HEK293 (cell line): Measurements from ENCODE around the gene SH2D1B.

Experiments
- CTCF ChIA-PET: fragments of 350-600 bp; formaldehyde crosslinking; extraction: SDS; loops from one replicate; lab custom pipeline; 2021; ENCODE audit warnings: antibody characterized with exemption; lab: Yijun Ruan, JAX
- POLR2A ChIA-PET: fragments of 300-600 bp; formaldehyde crosslinking; extraction: SDS; loops from one replicate; lab custom pipeline; 2020; ENCODE audit warnings: antibody characterized with exemption, inconsistent platforms; lab: Yijun Ruan, JAX
- H3K27ac ChIP-seq: fragments of 200-500 bp; sonication (Bioruptor generic); 2 replicates; pipeline ENCODE4 v1.5.1; 2014; ENCODE audit warnings: low read depth, low read length, control low read depth, inconsistent platforms; ENCODE audit errors: extremely low read depth
- H3K36me3 ChIP-seq, 2 experiments: fragments of 200-500 bp in 1 of 2; sonication (Bioruptor generic) in 1 of 2; 1 replicate in 1 of 2; 2 replicates in 1 of 2; pipeline ENCODE4 v1.5.1; 2014 to 2017; ENCODE audit warnings: inconsistent platforms in 2 of 2, low read length in 2 of 2; ENCODE audit not compliant: control insufficient read depth in 2 of 2, insufficient read depth in 1 of 2
- H3K4me1 ChIP-seq: fragments of 200-500 bp; sonication (Bioruptor generic); 2 replicates; pipeline ENCODE4 v1.5.1; 2014; ENCODE audit warnings: mild to moderate bottlenecking, low read length, inconsistent platforms; ENCODE audit not compliant: control insufficient read depth, insufficient read depth
- H3K4me3 ChIP-seq: 2 replicates; pipeline ENCODE4 v1.5.1; 2011; ENCODE audit warnings: low read depth, mild to moderate bottlenecking, control low read depth, low read length, moderate library complexity
- H3K9me3 ChIP-seq: fragments of 200-500 bp; sonication (Bioruptor generic); 2 replicates; pipeline ENCODE4 v1.5.1; 2014; ENCODE audit warnings: low read depth, low read length, inconsistent platforms; ENCODE audit not compliant: control insufficient read depth, insufficient read depth
- BCL11B ChIP-seq: fragments of 450-650 bp; formaldehyde crosslinking; IDR thresholded peaks from 2 replicates; pipeline ENCODE4 v1.5.1; 2016; ENCODE audit warnings: low read depth, missing biosample characterization, missing genetic modification characterization
- IKZF3 ChIP-seq: fragments of 450-650 bp; IDR thresholded peaks from 2 replicates; pipeline ENCODE4 v1.5.0; 2018; ENCODE audit warnings: missing biosample characterization, mild to moderate bottlenecking, missing genetic modification characterization, moderate library complexity
- OVOL3 ChIP-seq: fragments of 450-650 bp; formaldehyde crosslinking; IDR thresholded peaks from 2 replicates; pipeline ENCODE4 v1.5.1; 2016; ENCODE audit warnings: missing biosample characterization, missing genetic modification characterization
- PRDM1 ChIP-seq: fragments of 450-650 bp; formaldehyde crosslinking; IDR thresholded peaks from 2 replicates; pipeline ENCODE4; 2016; ENCODE audit warnings: missing biosample characterization, missing genetic modification characterization
- WT1 ChIP-seq: fragments of 450-650 bp; formaldehyde crosslinking; IDR thresholded peaks from 2 replicates; pipeline ENCODE4 v1.5.1; 2016; ENCODE audit warnings: missing biosample characterization, missing genetic modification characterization
- ZBTB1 ChIP-seq: fragments of 450-650 bp; formaldehyde crosslinking; IDR thresholded peaks from 2 replicates; pipeline ENCODE4 v1.5.1; 2016; ENCODE audit warnings: missing biosample characterization, missing genetic modification characterization
- ZBTB17 ChIP-seq: fragments of 450-650 bp; formaldehyde crosslinking; IDR thresholded peaks from 2 replicates; pipeline ENCODE4 v1.5.1; 2016; ENCODE audit warnings: missing biosample characterization, missing genetic modification characterization
- ZFP69B ChIP-seq: fragments of 450-650 bp; formaldehyde crosslinking; IDR thresholded peaks from 2 replicates; pipeline ENCODE4 v1.5.1; 2016; ENCODE audit warnings: missing biosample characterization, missing genetic modification characterization
- ZNF473 ChIP-seq: fragments of 450-650 bp; formaldehyde crosslinking; IDR thresholded peaks from 2 replicates; pipeline ENCODE4 v1.5.1; 2017; ENCODE audit warnings: missing biosample characterization, missing genetic modification characterization
- ZNF654 ChIP-seq: fragments of 450-650 bp; formaldehyde crosslinking; IDR thresholded peaks from 2 replicates; pipeline ENCODE4 v1.5.1; 2016; ENCODE audit warnings: low read depth, missing biosample characterization, missing genetic modification characterization
- ZNF707 ChIP-seq: fragments of 450-650 bp; formaldehyde crosslinking; IDR thresholded peaks from 2 replicates; pipeline ENCODE4 v1.5.1; 2016; ENCODE audit warnings: missing biosample characterization, missing genetic modification characterization
- TF ChIP-seq, protein P1 (sequence below): sonication (generic); formaldehyde crosslinking; IDR thresholded peaks from 2 replicates; pipeline ENCODE4 v1.8.1; 2022; ENCODE audit warnings: mild to moderate bottlenecking, moderate library complexity, missing genetic modification reagents
- TF ChIP-seq, protein P2 (sequence below): fragments of 450-650 bp; formaldehyde crosslinking; IDR thresholded peaks from 2 replicates; pipeline ENCODE4 v1.5.1; 2016; ENCODE audit warnings: missing biosample characterization, missing genetic modification characterization
- TF ChIP-seq, protein P3 (sequence below): fragments of 450-650 bp; formaldehyde crosslinking; conservative IDR thresholded peaks from 2 replicates; pipeline ENCODE4 v1.5.1; 2016; ENCODE audit warnings: low read depth, missing biosample characterization, missing genetic modification characterization
- TF ChIP-seq, protein P4 (sequence below): fragments of 450-650 bp; formaldehyde crosslinking; IDR thresholded peaks from 2 replicates; pipeline ENCODE4 v1.5.1; 2016; ENCODE audit warnings: missing biosample characterization, missing genetic modification characterization
- TF ChIP-seq, protein P5 (sequence below): fragments of 450-650 bp; formaldehyde crosslinking; optimal IDR thresholded peaks from 2 replicates; pipeline ENCODE3; 2016; ENCODE audit warnings: missing biosample characterization, mild to moderate bottlenecking, missing genetic modification characterization
- TF ChIP-seq, protein P6 (sequence below): fragments of 450-650 bp; formaldehyde crosslinking; IDR thresholded peaks from 2 replicates; pipeline ENCODE4 v1.5.1; 2016; ENCODE audit warnings: missing biosample characterization, missing genetic modification characterization, low read depth

The SH2D1B gene

DNA sequence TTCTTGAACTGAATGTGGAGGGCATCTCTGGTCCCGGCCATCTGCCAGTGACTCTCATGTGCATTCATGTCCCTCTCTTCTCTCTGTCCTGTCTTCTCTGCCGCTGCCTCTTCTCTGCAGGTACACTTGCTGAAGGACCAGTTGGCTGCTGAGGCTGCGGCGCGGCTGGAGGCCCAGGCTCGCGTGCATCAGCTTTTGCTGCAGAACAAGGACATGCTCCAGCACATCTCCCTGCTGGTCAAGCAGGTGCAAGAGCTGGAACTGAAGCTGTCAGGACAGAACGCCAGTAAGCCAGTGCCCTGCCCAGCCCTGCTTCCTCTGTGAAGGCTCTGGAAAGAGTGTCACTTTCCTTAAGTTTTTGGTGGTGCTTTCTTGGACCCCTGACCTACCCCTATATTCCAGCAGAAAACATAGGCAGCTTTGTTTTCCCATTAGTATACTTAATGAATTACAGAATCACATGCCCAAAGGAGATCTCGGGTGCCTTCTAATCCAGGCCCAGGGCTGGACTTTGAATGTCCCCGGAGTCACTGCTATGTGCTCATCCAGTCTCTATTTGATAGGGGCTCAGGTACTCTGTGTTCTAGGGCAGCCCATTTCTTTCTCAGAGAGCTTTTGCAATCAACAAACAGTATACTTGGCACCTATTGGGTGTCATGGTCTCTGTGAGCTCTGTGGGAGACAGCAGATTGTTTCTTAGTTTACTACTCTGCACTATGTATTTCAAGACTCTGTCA, 46.5 kb downstream of the SH2D1B start (continued):
- TF ChIP-seq, protein P1, sequence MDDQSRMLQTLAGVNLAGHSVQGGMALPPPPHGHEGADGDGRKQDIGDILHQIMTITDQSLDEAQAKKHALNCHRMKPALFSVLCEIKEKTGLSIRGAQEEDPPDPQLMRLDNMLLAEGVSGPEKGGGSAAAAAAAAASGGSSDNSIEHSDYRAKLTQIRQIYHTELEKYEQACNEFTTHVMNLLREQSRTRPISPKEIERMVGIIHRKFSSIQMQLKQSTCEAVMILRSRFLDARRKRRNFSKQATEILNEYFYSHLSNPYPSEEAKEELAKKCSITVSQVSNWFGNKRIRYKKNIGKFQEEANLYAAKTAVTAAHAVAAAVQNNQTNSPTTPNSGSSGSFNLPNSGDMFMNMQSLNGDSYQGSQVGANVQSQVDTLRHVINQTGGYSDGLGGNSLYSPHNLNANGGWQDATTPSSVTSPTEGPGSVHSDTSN, result no peak
- TF ChIP-seq ZNF707 (tag by site-specific recombination), result no peak

DNA sequence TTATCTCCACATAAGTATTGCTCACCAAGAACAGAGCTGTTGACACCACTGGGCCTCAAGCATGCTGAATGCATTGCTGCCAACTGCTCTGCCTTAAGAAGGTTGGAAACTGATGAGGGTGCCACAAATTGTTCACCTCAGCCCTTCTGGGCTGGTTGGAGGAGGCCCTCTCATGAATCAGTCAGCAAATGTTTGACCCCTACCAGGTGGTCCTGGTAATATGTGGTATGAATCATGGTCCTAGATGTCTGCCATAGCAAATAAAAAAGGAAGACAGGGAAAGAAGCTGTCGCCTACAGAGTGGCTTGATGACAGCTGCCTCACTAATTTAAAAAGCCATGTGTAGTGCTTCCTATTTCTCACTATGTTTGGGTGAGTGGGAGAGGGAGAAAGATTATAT, 47.4 kb downstream of the SH2D1B start:
- ChIA-PET CTCF (interaction anchor here (0.8 kb wide), 1 partner anchor 14 kb away, joined by 3 read pairs; no protein-coding TSS in a partner anchor), POLR2A (interaction anchor here (0.6 kb wide), 1 partner anchor 63 kb away, joined by 5 read pairs; no protein-coding TSS in a partner anchor)
- Histone ChIP-seq H3K36me3 (peaks cover 0 to 4% of the 10 kb centered on the region in 2 experiments; a peak in 1 of 3 replicates), H3K9me3 (no peaks in the 10 kb centered on the region), H3K27ac (no peak overlapping the region), H3K4me3 (no peak overlapping the region), H3K4me1 (no peaks in the 10 kb centered on the region)
- no peak for TF ChIP-seq ZBTB1
- no peak for TF ChIP-seq ZNF473 (tag by site-specific recombination)
- TF ChIP-seq WT1 (tag by site-specific recombination), result no peak
- TF ChIP-seq, protein P2, sequence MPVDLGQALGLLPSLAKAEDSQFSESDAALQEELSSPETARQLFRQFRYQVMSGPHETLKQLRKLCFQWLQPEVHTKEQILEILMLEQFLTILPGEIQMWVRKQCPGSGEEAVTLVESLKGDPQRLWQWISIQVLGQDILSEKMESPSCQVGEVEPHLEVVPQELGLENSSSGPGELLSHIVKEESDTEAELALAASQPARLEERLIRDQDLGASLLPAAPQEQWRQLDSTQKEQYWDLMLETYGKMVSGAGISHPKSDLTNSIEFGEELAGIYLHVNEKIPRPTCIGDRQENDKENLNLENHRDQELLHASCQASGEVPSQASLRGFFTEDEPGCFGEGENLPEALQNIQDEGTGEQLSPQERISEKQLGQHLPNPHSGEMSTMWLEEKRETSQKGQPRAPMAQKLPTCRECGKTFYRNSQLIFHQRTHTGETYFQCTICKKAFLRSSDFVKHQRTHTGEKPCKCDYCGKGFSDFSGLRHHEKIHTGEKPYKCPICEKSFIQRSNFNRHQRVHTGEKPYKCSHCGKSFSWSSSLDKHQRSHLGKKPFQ (tag by site-specific recombination), result no peak
- no peak for TF ChIP-seq PRDM1
- no peak for TF ChIP-seq ZFP69B
- TF ChIP-seq, protein P3, sequence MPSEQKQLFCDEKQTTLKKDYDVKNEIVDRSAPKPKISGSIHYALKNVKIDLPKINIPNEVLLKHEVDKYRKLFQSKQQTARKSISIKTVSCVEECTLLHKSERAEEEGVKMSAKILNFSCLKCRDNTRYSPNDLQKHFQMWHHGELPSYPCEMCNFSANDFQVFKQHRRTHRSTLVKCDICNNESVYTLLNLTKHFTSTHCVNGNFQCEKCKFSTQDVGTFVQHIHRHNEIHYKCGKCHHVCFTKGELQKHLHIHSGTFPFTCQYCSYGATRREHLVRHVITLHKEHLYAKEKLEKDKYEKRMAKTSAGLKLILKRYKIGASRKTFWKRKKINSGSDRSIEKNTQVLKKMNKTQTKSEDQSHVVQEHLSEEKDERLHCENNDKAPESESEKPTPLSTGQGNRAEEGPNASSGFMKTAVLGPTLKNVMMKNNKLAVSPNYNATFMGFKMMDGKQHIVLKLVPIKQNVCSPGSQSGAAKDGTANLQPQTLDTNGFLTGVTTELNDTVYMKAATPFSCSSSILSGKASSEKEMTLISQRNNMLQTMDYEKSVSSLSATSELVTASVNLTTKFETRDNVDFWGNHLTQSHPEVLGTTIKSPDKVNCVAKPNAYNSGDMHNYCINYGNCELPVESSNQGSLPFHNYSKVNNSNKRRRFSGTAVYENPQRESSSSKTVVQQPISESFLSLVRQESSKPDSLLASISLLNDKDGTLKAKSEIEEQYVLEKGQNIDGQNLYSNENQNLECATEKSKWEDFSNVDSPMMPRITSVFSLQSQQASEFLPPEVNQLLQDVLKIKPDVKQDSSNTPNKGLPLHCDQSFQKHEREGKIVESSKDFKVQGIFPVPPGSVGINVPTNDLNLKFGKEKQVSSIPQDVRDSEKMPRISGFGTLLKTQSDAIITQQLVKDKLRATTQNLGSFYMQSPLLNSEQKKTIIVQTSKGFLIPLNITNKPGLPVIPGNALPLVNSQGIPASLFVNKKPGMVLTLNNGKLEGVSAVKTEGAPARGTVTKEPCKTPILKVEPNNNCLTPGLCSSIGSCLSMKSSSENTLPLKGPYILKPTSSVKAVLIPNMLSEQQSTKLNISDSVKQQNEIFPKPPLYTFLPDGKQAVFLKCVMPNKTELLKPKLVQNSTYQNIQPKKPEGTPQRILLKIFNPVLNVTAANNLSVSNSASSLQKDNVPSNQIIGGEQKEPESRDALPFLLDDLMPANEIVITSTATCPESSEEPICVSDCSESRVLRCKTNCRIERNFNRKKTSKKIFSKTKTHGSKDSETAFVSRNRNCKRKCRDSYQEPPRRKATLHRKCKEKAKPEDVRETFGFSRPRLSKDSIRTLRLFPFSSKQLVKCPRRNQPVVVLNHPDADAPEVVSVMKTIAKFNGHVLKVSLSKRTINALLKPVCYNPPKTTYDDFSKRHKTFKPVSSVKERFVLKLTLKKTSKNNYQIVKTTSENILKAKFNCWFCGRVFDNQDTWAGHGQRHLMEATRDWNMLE (tag by site-specific recombination), result no peak
- TF ChIP-seq OVOL3, result no peak
- TF ChIP-seq BCL11B (tag by site-specific recombination), result no peak
- TF ChIP-seq, protein P4, sequence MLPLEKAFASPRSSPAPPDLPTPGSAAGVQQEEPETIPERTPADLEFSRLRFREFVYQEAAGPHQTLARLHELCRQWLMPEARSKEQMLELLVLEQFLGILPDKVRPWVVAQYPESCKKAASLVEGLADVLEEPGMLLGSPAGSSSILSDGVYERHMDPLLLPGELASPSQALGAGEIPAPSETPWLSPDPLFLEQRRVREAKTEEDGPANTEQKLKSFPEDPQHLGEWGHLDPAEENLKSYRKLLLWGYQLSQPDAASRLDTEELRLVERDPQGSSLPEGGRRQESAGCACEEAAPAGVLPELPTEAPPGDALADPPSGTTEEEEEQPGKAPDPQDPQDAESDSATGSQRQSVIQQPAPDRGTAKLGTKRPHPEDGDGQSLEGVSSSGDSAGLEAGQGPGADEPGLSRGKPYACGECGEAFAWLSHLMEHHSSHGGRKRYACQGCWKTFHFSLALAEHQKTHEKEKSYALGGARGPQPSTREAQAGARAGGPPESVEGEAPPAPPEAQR (tag by site-specific recombination), result no peak
- TF ChIP-seq IKZF3, result no peak
- no peak for TF ChIP-seq ZBTB17 (tag by site-specific recombination)
- TF ChIP-seq, protein P5, sequence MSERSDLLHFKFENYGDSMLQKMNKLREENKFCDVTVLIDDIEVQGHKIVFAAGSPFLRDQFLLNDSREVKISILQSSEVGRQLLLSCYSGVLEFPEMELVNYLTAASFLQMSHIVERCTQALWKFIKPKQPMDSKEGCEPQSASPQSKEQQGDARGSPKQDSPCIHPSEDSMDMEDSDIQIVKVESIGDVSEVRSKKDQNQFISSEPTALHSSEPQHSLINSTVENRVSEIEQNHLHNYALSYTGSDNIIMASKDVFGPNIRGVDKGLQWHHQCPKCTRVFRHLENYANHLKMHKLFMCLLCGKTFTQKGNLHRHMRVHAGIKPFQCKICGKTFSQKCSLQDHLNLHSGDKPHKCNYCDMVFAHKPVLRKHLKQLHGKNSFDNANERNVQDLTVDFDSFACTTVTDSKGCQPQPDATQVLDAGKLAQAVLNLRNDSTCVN (tag by site-specific recombination), result no peak
- TF ChIP-seq, protein P6, sequence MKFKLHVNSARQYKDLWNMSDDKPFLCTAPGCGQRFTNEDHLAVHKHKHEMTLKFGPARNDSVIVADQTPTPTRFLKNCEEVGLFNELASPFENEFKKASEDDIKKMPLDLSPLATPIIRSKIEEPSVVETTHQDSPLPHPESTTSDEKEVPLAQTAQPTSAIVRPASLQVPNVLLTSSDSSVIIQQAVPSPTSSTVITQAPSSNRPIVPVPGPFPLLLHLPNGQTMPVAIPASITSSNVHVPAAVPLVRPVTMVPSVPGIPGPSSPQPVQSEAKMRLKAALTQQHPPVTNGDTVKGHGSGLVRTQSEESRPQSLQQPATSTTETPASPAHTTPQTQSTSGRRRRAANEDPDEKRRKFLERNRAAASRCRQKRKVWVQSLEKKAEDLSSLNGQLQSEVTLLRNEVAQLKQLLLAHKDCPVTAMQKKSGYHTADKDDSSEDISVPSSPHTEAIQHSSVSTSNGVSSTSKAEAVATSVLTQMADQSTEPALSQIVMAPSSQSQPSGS (tag by site-specific recombination), result no peak
- no peak for TF ChIP-seq ZNF654
